Epithelial cell of esophagus (primary cell): Measurements from ENCODE around the gene CPNE7.

Experiments used
- DNase-seq: peaks from one replicate; pipeline ENCODE4 v3.0.0; 2010; ENCODE audit warnings: low read depth
- H3K4me3 ChIP-seq: 2 replicates; pipeline ENCODE4 v1.5.1; 2011; ENCODE audit warnings: mild to moderate bottlenecking, low read length, control low read depth
- CTCF ChIP-seq: IDR thresholded peaks from 2 replicates; pipeline ENCODE4 v1.5.1; 2011; ENCODE audit warnings: low read depth, mild to moderate bottlenecking, low read length, control low read depth, inconsistent platforms; ENCODE audit not compliant: insufficient read depth; ENCODE audit errors: missing control alignments

Gene CPNE7

GRCh38 chr16:89561884-89562599 is 13.5 kb upstream of the CPNE7 start:
- H3K4me3 ChIP-seq: peak overlapping the region; percentile 84
- peak; percentile 52 for DNase-seq
- TF ChIP-seq CTCF: no peak

- peak overlapping the region; percentile 84 for H3K4me3 ChIP-seq
- no peak for DNase-seq
- no peak for TF ChIP-seq CTCF
Observed at GRCh38 chr16:89562939-89563338, 12.6 kb upstream of the CPNE7 start.

- no peak for TF ChIP-seq CTCF
- no peak for DNase-seq
- no peak overlapping the region for H3K4me3 ChIP-seq
Observed at GRCh38 chr16:89563639-89564392, 11.7 kb upstream of the CPNE7 start.

GRCh38 chr16:89564476-89565255 is 10.9 kb upstream of the CPNE7 start:
- no peak for TF ChIP-seq CTCF
- DNase-seq: peak; percentile 33
- no peak overlapping the region for H3K4me3 ChIP-seq

DNA sequence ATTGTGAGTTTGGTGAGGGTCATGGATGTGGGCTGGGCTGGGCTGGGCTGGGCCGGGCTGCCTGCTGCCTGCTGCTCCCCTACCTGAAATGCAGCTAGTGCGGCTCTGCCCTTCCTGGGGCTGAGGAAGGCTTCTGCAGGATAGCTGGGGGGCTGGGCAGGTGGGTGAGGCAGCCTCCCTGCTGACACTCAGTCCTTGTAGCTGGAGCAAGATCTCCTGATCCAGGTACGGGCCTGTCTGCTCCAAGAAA is 10.4 kb upstream of the CPNE7 start:
- DNase-seq: peak; percentile 67
- TF ChIP-seq CTCF: no peak

GRCh38 chr16:89565506-89566372 is 9.8 kb upstream of the CPNE7 start:
- H3K4me3 ChIP-seq: peak overlapping the region; percentile 1
- TF ChIP-seq CTCF: peak; percentile 53
- DNase-seq: peak; percentile 62

More for the DNA sequence above, 10.4 kb upstream of the CPNE7 start:
- H3K4me3 ChIP-seq: no peak overlapping the region
